K562 (cell line): Measurements from ENCODE around the gene GRIK3. TPM values are rescaled to one million over a fixed set of nuclear protein-coding genes. Genes with fewer than 3 reads are reported as not detected.

ENCODE experiments used
- ATAC-seq: fragments of 200-7000 bp; cut with Tn5 transposase; 3 replicates; pipeline ENCODE4 v1.9.1; 2020; ENCODE audit warnings: moderate library complexity
- BruUV-seq: library from RNA; stranded (reverse); fragments of 400-500 nt; replicated peaks from 2 replicates; lab custom pipeline; 2021; lab: Mats Ljungman, UMichigan
- CTCF ChIA-PET: fragments of 300-600 bp; formaldehyde crosslinking; extraction: SDS; loops from one replicate; lab custom pipeline; 2021; ENCODE audit warnings: low intra/inter-chr PET ratio; lab: Yijun Ruan, JAX
- POLR2A ChIA-PET: fragments of 300-600, 350-650 bp; sonication (Branson Sonifier 250); formaldehyde crosslinking; extraction: SDS; loops from one replicate; lab custom pipeline; 2021; ENCODE audit warnings: antibody characterized with exemption, inconsistent platforms; lab: Yijun Ruan, JAX
- DNase-seq, 4 experiments: peaks; one replicate each; pipeline versions ENCODE4 v3.0.0 to v3.0.0-alpha.2; 2011 to 2018; ENCODE audit warnings: low spot score in 3 of 4, mixed read lengths in 3 of 4; ENCODE audit errors: extremely low read depth in 1 of 4
- FAIRE-seq: peaks from 2 replicates; lab custom pipeline; 2011; peaks lifted over from hg19 to GRCh38; lab: Jason Lieb, UNC
- H2AFZ ChIP-seq: 2 replicates; pipeline ENCODE4 v1.6.0; 2011; ENCODE audit warnings: low read depth, low read length, control low read depth, inconsistent platforms
- H3K27ac ChIP-seq: fragments of 200-600 bp; 3 replicates; pipeline ENCODE4 v1.8.0; 2011; ENCODE audit warnings: low read depth, mild to moderate bottlenecking, control low read depth, inconsistent platforms, low read length, moderate library complexity, mixed read lengths; ENCODE audit errors: extremely low read depth
- H3K27me3 ChIP-seq, 2 experiments: fragments of 300-600 bp in 1 of 2; 2 replicates in 1 of 2; 3 replicates in 1 of 2; pipeline versions ENCODE4 v1.6.0 to v1.8.0; 2011; ENCODE audit warnings: inconsistent platforms in 2 of 2, low read length in 2 of 2, mild to moderate bottlenecking in 1 of 2, mixed read lengths in 1 of 2, moderate library complexity in 1 of 2; ENCODE audit not compliant: control insufficient read depth in 2 of 2, insufficient read depth in 2 of 2
- H3K36me3 ChIP-seq: fragments of 300-600 bp; 3 replicates; pipeline ENCODE4 v1.8.0; 2011; ENCODE audit warnings: mild to moderate bottlenecking, low read length, inconsistent platforms; ENCODE audit not compliant: control insufficient read depth, insufficient read depth
- H3K4me1 ChIP-seq, 2 experiments: fragments of 200-600 bp in 1 of 2; replicated peaks in 1 of 2; 2 replicates in 1 of 2; 3 replicates in 1 of 2; pipeline versions ENCODE4 v1.5.1 to v1.8.0; 2011; ENCODE audit warnings: inconsistent platforms in 2 of 2, low read length in 2 of 2, mild to moderate bottlenecking in 1 of 2, mixed read lengths in 1 of 2, moderate library complexity in 1 of 2; ENCODE audit not compliant: control insufficient read depth in 2 of 2, insufficient read depth in 2 of 2
- H3K4me2 ChIP-seq: 2 replicates; pipeline ENCODE4 v1.6.1; 2011; ENCODE audit warnings: low read length, control low read depth, inconsistent platforms, mixed read lengths; ENCODE audit not compliant: insufficient read depth
- H3K4me3 ChIP-seq: fragments of 200-600 bp; sonication (generic), shearing (Covaris generic); 2 replicates; pipeline ENCODE4 v1.5.1; 2016; ENCODE audit warnings: control low read depth, inconsistent platforms
- H3K79me2 ChIP-seq: fragments of 200-600 bp; 3 replicates; pipeline ENCODE4 v1.8.0; 2011; ENCODE audit warnings: low read length, inconsistent platforms; ENCODE audit not compliant: control insufficient read depth, insufficient read depth
- H3K9ac ChIP-seq, 2 experiments: 2 replicates each; pipeline versions ENCODE4 v1.6.0 to v1.6.1; 2011; ENCODE audit warnings: low read depth in 2 of 2, low read length in 2 of 2, control low read depth in 1 of 2, inconsistent platforms in 1 of 2, mild to moderate bottlenecking in 1 of 2, mixed read lengths in 1 of 2; ENCODE audit not compliant: insufficient read depth in 1 of 2
- H3K9me1 ChIP-seq: one replicate; pipeline ENCODE4 v1.6.0; 2011; ENCODE audit warnings: inconsistent platforms, mild to moderate bottlenecking, low read length, moderate library complexity; ENCODE audit not compliant: control insufficient read depth, insufficient read depth
- H3K9me3 ChIP-seq: replicated peaks from 2 replicates; pipeline ENCODE4 v1.5.1; 2011; ENCODE audit warnings: low read depth, low read length, inconsistent platforms; ENCODE audit not compliant: control insufficient read depth, insufficient read depth
- H4K20me1 ChIP-seq: replicated peaks from 2 replicates; pipeline ENCODE4 v1.6.1; 2011; ENCODE audit warnings: low read length, inconsistent platforms, mixed read lengths; ENCODE audit not compliant: control insufficient read depth, insufficient read depth
- CREBBP ChIP-seq: IDR thresholded peaks from one replicate; pipeline ENCODE4 v1.6.1; 2012; ENCODE audit warnings: low read depth, mild to moderate bottlenecking, control low read depth, inconsistent platforms, low read length
- DNMT1 ChIP-seq: fragments of 450-650 bp; IDR thresholded peaks from 2 replicates; pipeline ENCODE4 v1.6.1; 2016; ENCODE audit warnings: antibody characterized with exemption, mild to moderate bottlenecking
- ETS1 ChIP-seq: conservative IDR thresholded peaks from 2 replicates; pipeline ENCODE4 v1.6.1; 2011; ENCODE audit warnings: low read depth, mild to moderate bottlenecking, low read length; ENCODE audit not compliant: control insufficient read depth
- NCOA4 ChIP-seq: fragments of 450-650 bp; IDR thresholded peaks from 2 replicates; pipeline ENCODE4 v1.6.1; 2018; ENCODE audit warnings: mild to moderate bottlenecking; ENCODE audit not compliant: partially characterized antibody
- POLR2H ChIP-seq: IDR thresholded peaks from 2 replicates; pipeline ENCODE4 v1.6.1; 2016; ENCODE audit warnings: missing genetic modification characterization, low read depth, mild to moderate bottlenecking, control low read depth, missing compliant biosample characterization, moderate library complexity
- RNF2 ChIP-seq: sonication (generic); IDR thresholded peaks from 2 replicates; pipeline ENCODE4 v1.6.1; 2016
- WGBS: fragments of 100-300 bp; shearing (Covaris generic); methylation state at CpG from one replicate; pipeline ENCODE4 v1.1.6; 2016; ENCODE audit warnings: low coverage, mixed read lengths; ENCODE audit not compliant: insufficient coverage; ENCODE audit errors: missing lambda C conversion rate; 5-methylcytosine and 5-hydroxymethylcytosine counted together
- in situ Hi-C: fragments of 300-500 bp; cut with MboI; formaldehyde crosslinking; loops from 4 replicates; pipeline ENCODE4 v1.15.0; 2018; ENCODE audit warnings: inconsistent platforms, mixed read lengths
- intact Hi-C: fragments of 100-400 bp; cut with micrococcal nuclease; formaldehyde crosslinking; loops from 2 replicates; pipeline ENCODE4 v1.14.2; 2022
- polyA plus RNA-seq, 8 experiments: library from polyadenylated mRNA; depleted of rRNA in 4 of 8; stranded (reverse) in 5 of 8; unstranded in 3 of 8; fragments of >200 nt; fragmentation: Nextera tagmentation in 2 of 8; fragmentation: Illumina TruSeq in 1 of 8; extraction: Ambion mirVana in 2 of 8; extraction: Trizol in 1 of 8; gene quantifications; 2 replicates each; pipeline versions ENCODE4 v1.2.1 to v1.2.3, GENCODE V29; 2011 to 2014; ENCODE audit warnings: inconsistent platforms in 1 of 8, missing spikeins in 1 of 8
- total RNA-seq, 7 experiments: library from RNA; depleted of rRNA in 6 of 7; stranded (reverse); fragments of >200 nt in 6 of 7; fragmentation: Illumina TruSeq in 2 of 7; extraction: Trizol in 2 of 7; gene quantifications; 2 replicates each; pipeline versions ENCODE4 v1.2.1 to v1.2.3, GENCODE V29; 2011 to 2021; ENCODE audit warnings: low replicate concordance in 1 of 7
- TF ChIP-seq, protein P1 (sequence below): sonication (generic); formaldehyde crosslinking; IDR thresholded peaks from 2 replicates; pipeline ENCODE4 v1.8.1; 2023; ENCODE audit warnings: mild to moderate bottlenecking, missing genetic modification reagents

The GRIK3 gene
- total and polyA plus RNA-seq, 9 of the 15 experiments (the other 6 are each of a cell fraction or from before 2014, with no cell fraction given) = not detected

- Histone ChIP-seq H3K9me1 (no peaks in the 10 kb centered on the region), H3K4me2 (no peak overlapping the region), H2AFZ (no peak overlapping the region), H4K20me1 (no peaks in the 10 kb centered on the region), H3K36me3 (no peaks in the 10 kb centered on the region), H3K27ac (no peak overlapping the region), H3K27me3 (peaks cover 0 to 28% of the 10 kb centered on the region in 2 experiments; a peak in 3 of 5 replicates), H3K79me2 (no peaks in the 10 kb centered on the region), H3K9me3 (no peaks in the 10 kb centered on the region), H3K4me3 (no peak overlapping the region), H3K9ac (no peak overlapping the region; a peak in 1 of 4 replicates), H3K4me1 (no peaks in the 10 kb centered on the region)
- DNase-seq (no peak), FAIRE-seq (no peak), ATAC-seq (no peak)
- ChIA-PET CTCF (no interaction called here), POLR2A (interaction anchor here (0.8 kb wide), 2 partner anchors 10 to 74 kb away, joined by 3 read pairs; no protein-coding TSS in a partner anchor)
- in situ Hi-C loops = no loop called here
- TF ChIP-seq RNF2 = no peak
- no peak for TF ChIP-seq DNMT1
- no peak for TF ChIP-seq NCOA4
- intact Hi-C loops = no loop called here
- no TSS peak for BruUV-seq
- 2% methylated on average over 10 of the region's 10 CpGs for WGBS
These were observed 49.7 kb upstream of the GRIK3 start for GRCh38 chr1:37084013-37084412.

DNA sequence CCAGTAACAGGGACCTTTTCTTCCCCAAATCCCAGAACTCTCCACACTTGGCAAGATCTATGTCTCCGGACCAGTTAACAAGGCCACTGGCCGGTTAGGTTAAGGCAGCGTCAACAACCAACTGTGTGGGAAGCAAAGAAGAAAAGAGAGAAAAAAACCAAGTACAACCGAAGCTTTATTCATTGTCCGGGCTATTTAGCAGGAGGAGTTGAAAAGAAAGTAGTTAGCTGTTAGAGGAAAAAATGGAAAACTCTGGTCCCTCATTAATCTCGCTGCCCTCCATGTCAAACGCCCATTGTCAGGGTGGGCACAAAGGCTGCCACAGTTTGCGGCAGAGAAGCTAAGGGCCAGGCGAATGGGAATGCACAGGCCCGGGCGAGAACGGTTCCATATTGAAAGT, 49.3 kb upstream of the GRIK3 start:
- POLR2A ChIA-PET = interaction anchor here (0.5 to 1.3 kb wide), 4 partner anchors 9 to 74 kb away, joined by 3 read pairs; no protein-coding TSS in a partner anchor
- Histone ChIP-seq H3K4me1 (no peaks in the 10 kb centered on the region), H2AFZ (no peak overlapping the region), H3K9ac (no peak overlapping the region), H3K9me1 (no peaks in the 10 kb centered on the region), H3K27me3 (peaks cover 0 to 32% of the 10 kb centered on the region in 2 experiments; a peak in 3 of 5 replicates)
- in situ Hi-C loops = no loop called here
- no peak for FAIRE-seq
- CTCF ChIA-PET = no interaction called here
- TF ChIP-seq POLR2H (tag) (no peak), ETS1 (no peak), CREBBP (no peak), RNF2 (no peak)
- TF ChIP-seq, protein P1, sequence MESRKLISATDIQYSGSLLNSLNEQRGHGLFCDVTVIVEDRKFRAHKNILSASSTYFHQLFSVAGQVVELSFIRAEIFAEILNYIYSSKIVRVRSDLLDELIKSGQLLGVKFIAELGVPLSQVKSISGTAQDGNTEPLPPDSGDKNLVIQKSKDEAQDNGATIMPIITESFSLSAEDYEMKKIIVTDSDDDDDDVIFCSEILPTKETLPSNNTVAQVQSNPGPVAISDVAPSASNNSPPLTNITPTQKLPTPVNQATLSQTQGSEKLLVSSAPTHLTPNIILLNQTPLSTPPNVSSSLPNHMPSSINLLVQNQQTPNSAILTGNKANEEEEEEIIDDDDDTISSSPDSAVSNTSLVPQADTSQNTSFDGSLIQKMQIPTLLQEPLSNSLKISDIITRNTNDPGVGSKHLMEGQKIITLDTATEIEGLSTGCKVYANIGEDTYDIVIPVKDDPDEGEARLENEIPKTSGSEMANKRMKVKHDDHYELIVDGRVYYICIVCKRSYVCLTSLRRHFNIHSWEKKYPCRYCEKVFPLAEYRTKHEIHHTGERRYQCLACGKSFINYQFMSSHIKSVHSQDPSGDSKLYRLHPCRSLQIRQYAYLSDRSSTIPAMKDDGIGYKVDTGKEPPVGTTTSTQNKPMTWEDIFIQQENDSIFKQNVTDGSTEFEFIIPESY (CRISPR knock-in tag) = no peak
- TF ChIP-seq, all 486 proteins: peak for 0
- intact Hi-C loops = no loop called here
- no peak overlapping the region for H3K4me3 ChIP-seq
- H3K27ac ChIP-seq = no peak overlapping the region
- H3K9me3 ChIP-seq = no peaks in the 10 kb centered on the region
- no peak for DNase-seq
- WGBS = 0% methylated on average over 11 of the region's 12 CpGs
- H3K36me3 ChIP-seq = no peaks in the 10 kb centered on the region
- no peaks in the 10 kb centered on the region for H4K20me1 ChIP-seq
- no TSS peak for BruUV-seq
- H3K79me2 ChIP-seq = no peaks in the 10 kb centered on the region
- H3K4me2 ChIP-seq = no peak overlapping the region
- ATAC-seq = no peak
